HEK293 (cell line): ENCODE results near the gene IZUMO2.
"Not testable (repeated sequence)": the region's sequence is repeated elsewhere in the genome, so short reads cannot be mapped to it uniquely, and the experiment has no call there.

Source experiments
- CTCF ChIA-PET: fragments of 350-600 bp; formaldehyde crosslinking; extraction: SDS; loops from one replicate; lab custom pipeline; 2021; ENCODE audit warnings: antibody characterized with exemption; lab: Yijun Ruan, JAX
- POLR2A ChIA-PET: fragments of 300-600 bp; formaldehyde crosslinking; extraction: SDS; loops from one replicate; lab custom pipeline; 2020; ENCODE audit warnings: antibody characterized with exemption, inconsistent platforms; lab: Yijun Ruan, JAX
- H3K27ac ChIP-seq: fragments of 200-500 bp; sonication (Bioruptor generic); 2 replicates; pipeline ENCODE4 v1.5.1; 2014; ENCODE audit warnings: low read depth, low read length, control low read depth, inconsistent platforms; ENCODE audit errors: extremely low read depth
- H3K36me3 ChIP-seq, 2 experiments: fragments of 200-500 bp in 1 of 2; sonication (Bioruptor generic) in 1 of 2; 1 replicate in 1 of 2; 2 replicates in 1 of 2; pipeline ENCODE4 v1.5.1; 2014 to 2017; ENCODE audit warnings: inconsistent platforms in 2 of 2, low read length in 2 of 2; ENCODE audit not compliant: control insufficient read depth in 2 of 2, insufficient read depth in 1 of 2
- H3K4me1 ChIP-seq: fragments of 200-500 bp; sonication (Bioruptor generic); 2 replicates; pipeline ENCODE4 v1.5.1; 2014; ENCODE audit warnings: mild to moderate bottlenecking, low read length, inconsistent platforms; ENCODE audit not compliant: control insufficient read depth, insufficient read depth
- H3K4me3 ChIP-seq: 2 replicates; pipeline ENCODE4 v1.5.1; 2011; ENCODE audit warnings: low read depth, mild to moderate bottlenecking, control low read depth, low read length, moderate library complexity
- H3K9me3 ChIP-seq: fragments of 200-500 bp; sonication (Bioruptor generic); 2 replicates; pipeline ENCODE4 v1.5.1; 2014; ENCODE audit warnings: low read depth, low read length, inconsistent platforms; ENCODE audit not compliant: control insufficient read depth, insufficient read depth
- GLIS1 ChIP-seq: fragments of 450-650 bp; formaldehyde crosslinking; IDR thresholded peaks from 2 replicates; pipeline ENCODE4 v1.5.1; 2016; ENCODE audit warnings: missing biosample characterization, missing genetic modification characterization
- KLF1 ChIP-seq: fragments of 450-650 bp; formaldehyde crosslinking; IDR thresholded peaks from 2 replicates; pipeline ENCODE4 v1.5.1; 2016; ENCODE audit warnings: missing biosample characterization, missing genetic modification characterization
- KLF7 ChIP-seq: fragments of 450-650 bp; formaldehyde crosslinking; IDR thresholded peaks from 2 replicates; pipeline ENCODE4 v1.5.1; 2016; ENCODE audit warnings: missing biosample characterization, missing genetic modification characterization, borderline replicate concordance
- SCRT1 ChIP-seq: fragments of 450-650 bp; formaldehyde crosslinking; IDR thresholded peaks from 2 replicates; pipeline ENCODE4 v1.5.1; 2016; ENCODE audit warnings: missing biosample characterization, missing genetic modification characterization, borderline replicate concordance
- SCRT2 ChIP-seq: fragments of 450-650 bp; formaldehyde crosslinking; IDR thresholded peaks from 2 replicates; pipeline ENCODE4 v1.5.1; 2016; ENCODE audit warnings: missing biosample characterization, missing genetic modification characterization
- YY1 ChIP-seq: fragments of 450-650 bp; formaldehyde crosslinking; IDR thresholded peaks from 2 replicates; pipeline ENCODE4 v1.5.1; 2018; ENCODE audit warnings: missing biosample characterization, missing genetic modification characterization
- ZBTB10 ChIP-seq: fragments of 450-650 bp; formaldehyde crosslinking; IDR thresholded peaks from 2 replicates; pipeline ENCODE4 v1.5.1; 2016; ENCODE audit warnings: missing biosample characterization, missing genetic modification characterization
- ZBTB17 ChIP-seq: fragments of 450-650 bp; formaldehyde crosslinking; IDR thresholded peaks from 2 replicates; pipeline ENCODE4 v1.5.1; 2016; ENCODE audit warnings: missing biosample characterization, missing genetic modification characterization
- ZBTB20 ChIP-seq: fragments of 450-650 bp; formaldehyde crosslinking; IDR thresholded peaks from 2 replicates; pipeline ENCODE4 v1.5.1; 2016; ENCODE audit warnings: missing biosample characterization, missing genetic modification characterization
- ZBTB26 ChIP-seq: fragments of 450-650 bp; formaldehyde crosslinking; optimal IDR thresholded peaks from 2 replicates; pipeline ENCODE3; 2016; ENCODE audit warnings: missing biosample characterization, mild to moderate bottlenecking, missing genetic modification characterization
- ZNF148 ChIP-seq: fragments of 450-650 bp; formaldehyde crosslinking; IDR thresholded peaks from 2 replicates; pipeline ENCODE4 v1.5.0; 2017; ENCODE audit warnings: missing biosample characterization, missing genetic modification characterization, borderline replicate concordance
- ZNF174 ChIP-seq: fragments of 450-650 bp; formaldehyde crosslinking; IDR thresholded peaks from 2 replicates; pipeline ENCODE4 v1.5.0; 2017; ENCODE audit warnings: missing biosample characterization, mild to moderate bottlenecking, missing genetic modification characterization
- ZNF2 ChIP-seq: fragments of 450-650 bp; formaldehyde crosslinking; IDR thresholded peaks from 2 replicates; pipeline ENCODE4 v1.5.1; 2016; ENCODE audit warnings: missing biosample characterization, missing genetic modification characterization
- ZNF239 ChIP-seq: fragments of 450-650 bp; formaldehyde crosslinking; IDR thresholded peaks from 2 replicates; pipeline ENCODE4 v1.5.1; 2016; ENCODE audit warnings: missing biosample characterization, missing genetic modification characterization
- ZNF24 ChIP-seq: fragments of 450-650 bp; formaldehyde crosslinking; IDR thresholded peaks from 2 replicates; pipeline ENCODE4 v1.5.1; 2016; ENCODE audit warnings: missing biosample characterization, missing genetic modification characterization
- ZNF248 ChIP-seq: fragments of 450-650 bp; formaldehyde crosslinking; IDR thresholded peaks from 2 replicates; pipeline ENCODE4 v1.5.1; 2017; ENCODE audit warnings: missing biosample characterization, missing genetic modification characterization
- ZNF404 ChIP-seq: fragments of 450-650 bp; formaldehyde crosslinking; IDR thresholded peaks from 2 replicates; pipeline ENCODE4 v1.5.1; 2017; ENCODE audit warnings: missing biosample characterization, missing genetic modification characterization
- ZNF660 ChIP-seq: fragments of 450-650 bp; IDR thresholded peaks from 2 replicates; pipeline ENCODE4 v1.5.1; 2018; ENCODE audit warnings: missing biosample characterization, mild to moderate bottlenecking, missing genetic modification characterization
- ZNF768 ChIP-seq: fragments of 450-650 bp; formaldehyde crosslinking; IDR thresholded peaks from 2 replicates; pipeline ENCODE4 v1.5.1; 2018; ENCODE audit warnings: missing biosample characterization, mild to moderate bottlenecking, missing genetic modification characterization
- TF ChIP-seq, protein P1 (sequence below): fragments of 450-650 bp; formaldehyde crosslinking; IDR thresholded peaks from 2 replicates; pipeline ENCODE4 v1.5.1; 2016; ENCODE audit warnings: missing biosample characterization, missing genetic modification characterization
- TF ChIP-seq, protein P2 (sequence below): fragments of 450-650 bp; formaldehyde crosslinking; IDR thresholded peaks from 2 replicates; pipeline ENCODE4 v1.5.1; 2016; ENCODE audit warnings: missing biosample characterization, missing genetic modification characterization

IZUMO2 gene

GRCh38 chr19:50134777-50135719 lies 28.0 kb downstream of the IZUMO2 start:
- POLR2A ChIA-PET, H3K4me1 ChIP-seq, H3K36me3 ChIP-seq, H3K4me3 ChIP-seq, H3K9me3 ChIP-seq, H3K27ac ChIP-seq: not testable (repeated sequence)
- CTCF ChIA-PET: interaction anchor here (0.7 to 1.5 kb wide), 10 partner anchors 11 to 198 kb away, joined by 3 to 18 read pairs (median 6); no protein-coding TSS in a partner anchor
- TF ChIP-seq ZNF174 (tag by site-specific recombination) (0 out of 2 replicates have a peak, but pooled peaks have one; percentile 23), ZNF768 (tag by site-specific recombination) (0 out of 2 replicates have a peak, but pooled peaks have one; percentile 35), ZNF660 (tag by site-specific recombination) (peak; percentile 32; the same call in 1 of the 2 replicates), GLIS1 (0 out of 2 replicates have a peak, but pooled peaks have one; percentile 14)

- H3K9me3 ChIP-seq, H3K4me1 ChIP-seq, H3K4me3 ChIP-seq, H3K36me3 ChIP-seq, POLR2A ChIA-PET, H3K27ac ChIP-seq: not testable (repeated sequence)
- CTCF ChIA-PET: interaction anchor here (0.7 kb wide), 1 partner anchor 15 kb away, joined by 3 read pairs; no protein-coding TSS in a partner anchor
- TF ChIP-seq KLF7 (peak; percentile 44; the same call in 1 of the 2 replicates), ZNF404 (tag by site-specific recombination) (0 out of 2 replicates have a peak, but pooled peaks have one; percentile 8), ZBTB26 (tag by site-specific recombination) (peak; percentile 24), SCRT2 (peak; percentile 75), ZNF248 (tag by site-specific recombination) (peak; percentile 84), ZBTB17 (0 out of 2 replicates have a peak, but pooled peaks have one; percentile 40), SCRT1 (tag by site-specific recombination) (peak; percentile 94), ZBTB20 (peak; percentile 17; the same call in 1 of the 2 replicates), ZNF24 (tag by site-specific recombination) (peak; percentile 75; the same call in 1 of the 2 replicates), ZNF2 (tag by site-specific recombination) (peak; percentile 70; the same call in 1 of the 2 replicates), KLF1 (tag by site-specific recombination) (peak; percentile 92), ZBTB10 (tag by site-specific recombination) (peak; percentile 63; the same call in 1 of the 2 replicates), YY1 (tag by site-specific recombination) (peak; percentile 54; the same call in 1 of the 2 replicates), ZNF239 (peak; percentile 28; the same call in 1 of the 2 replicates), ZNF148 (tag by site-specific recombination) (peak; percentile 72; the same call in 1 of the 2 replicates)
- TF ChIP-seq, protein P1, sequence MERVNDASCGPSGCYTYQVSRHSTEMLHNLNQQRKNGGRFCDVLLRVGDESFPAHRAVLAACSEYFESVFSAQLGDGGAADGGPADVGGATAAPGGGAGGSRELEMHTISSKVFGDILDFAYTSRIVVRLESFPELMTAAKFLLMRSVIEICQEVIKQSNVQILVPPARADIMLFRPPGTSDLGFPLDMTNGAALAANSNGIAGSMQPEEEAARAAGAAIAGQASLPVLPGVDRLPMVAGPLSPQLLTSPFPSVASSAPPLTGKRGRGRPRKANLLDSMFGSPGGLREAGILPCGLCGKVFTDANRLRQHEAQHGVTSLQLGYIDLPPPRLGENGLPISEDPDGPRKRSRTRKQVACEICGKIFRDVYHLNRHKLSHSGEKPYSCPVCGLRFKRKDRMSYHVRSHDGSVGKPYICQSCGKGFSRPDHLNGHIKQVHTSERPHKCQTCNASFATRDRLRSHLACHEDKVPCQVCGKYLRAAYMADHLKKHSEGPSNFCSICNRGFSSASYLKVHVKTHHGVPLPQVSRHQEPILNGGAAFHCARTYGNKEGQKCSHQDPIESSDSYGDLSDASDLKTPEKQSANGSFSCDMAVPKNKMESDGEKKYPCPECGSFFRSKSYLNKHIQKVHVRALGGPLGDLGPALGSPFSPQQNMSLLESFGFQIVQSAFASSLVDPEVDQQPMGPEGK: peak; percentile 23; the same call in 1 of the 2 replicates
- TF ChIP-seq, protein P2, sequence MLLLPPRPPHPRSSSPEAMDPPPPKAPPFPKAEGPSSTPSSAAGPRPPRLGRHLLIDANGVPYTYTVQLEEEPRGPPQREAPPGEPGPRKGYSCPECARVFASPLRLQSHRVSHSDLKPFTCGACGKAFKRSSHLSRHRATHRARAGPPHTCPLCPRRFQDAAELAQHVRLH: peak; percentile 97
Measured at GRCh38 chr19:50133518-50134492, 29.3 kb downstream of the IZUMO2 start.
